HCT116 (cell line): ENCODE data around the gene HSDL2. TPM values are rescaled to one million over a fixed set of nuclear protein-coding genes. Genes with fewer than 3 reads are reported as not detected.

Experiments
- ATAC-seq: fragments of 200-7000 bp; cut with Tn5 transposase; 2 replicates; pipeline ENCODE4 v1.9.1; 2020; ENCODE audit warnings: mild to moderate bottlenecking, moderate library complexity
- BruUV-seq: library from RNA; stranded (reverse); fragments of 400-500 nt; replicated peaks from 2 replicates; lab custom pipeline; 2021; lab: Mats Ljungman, UMichigan
- CTCF ChIA-PET: fragments of 300-600 bp; sonication (Branson Sonifier 250); formaldehyde crosslinking; loops from one replicate; lab custom pipeline; 2021; ENCODE audit warnings: antibody characterized with exemption; lab: Charles Lee
- POLR2A ChIA-PET: fragments of 300-600, 350-600 bp; sonication (Branson Sonifier 250); formaldehyde crosslinking; loops from one replicate; lab custom pipeline; 2021; ENCODE audit warnings: antibody characterized with exemption; lab: Charles Lee
- RAD21 ChIA-PET, 2 experiments: fragments of 300-600 bp; sonication (Branson Sonifier 250); formaldehyde crosslinking; loops; one replicate each; lab custom pipeline; 2023; ENCODE audit warnings: low total read pairs in 2 of 2; ENCODE audit not compliant: uncharacterized antibody in 2 of 2, unreplicated experiment in 2 of 2, low non-redundant PET in 1 of 2; lab: Charles Lee
- DNase-seq: peaks from one replicate; pipeline ENCODE4 v3.0.0-alpha.2; 2010; ENCODE audit warnings: low read depth, low spot score
- H2AFZ ChIP-seq: fragments of 200-600 bp; shearing (Covaris generic), sonication (generic); 2 replicates; pipeline ENCODE4 v1.6.1; 2017; ENCODE audit warnings: low read depth, mixed run types, mixed read lengths, antibody characterized with exemption, low read length; ENCODE audit not compliant: poor library complexity, severe bottlenecking
- H3K27ac ChIP-seq: 2 replicates; pipeline ENCODE4 v1.5.1; 2012; ENCODE audit warnings: low read depth, low read length
- H3K27me3 ChIP-seq: fragments of 200-600 bp; sonication (generic); 2 replicates; pipeline ENCODE4 v1.6.1; 2016; ENCODE audit warnings: mixed run types, low read length, mixed read lengths; ENCODE audit not compliant: insufficient read depth
- H3K36me3 ChIP-seq, 2 experiments: fragments of 200-500 bp in 1 of 2; fragments of 200-600 bp in 1 of 2; sonication (Bioruptor generic) in 1 of 2; sonication (generic) in 1 of 2; 2 replicates each; pipeline versions ENCODE4 v1.5.1 to v1.6.1; 2014 to 2016; ENCODE audit warnings: low read length in 2 of 2, inconsistent platforms in 1 of 2, mixed read lengths in 1 of 2, mixed run types in 1 of 2; ENCODE audit not compliant: insufficient read depth in 2 of 2, control insufficient read depth in 1 of 2
- H3K4me1 ChIP-seq, 2 experiments: fragments of 200-600 bp in 1 of 2; sonication (generic) in 1 of 2; 2 replicates each; pipeline versions ENCODE4 v1.5.1 to v1.6.1; 2012 to 2017; ENCODE audit warnings: low read length in 2 of 2, inconsistent platforms in 1 of 2, mild to moderate bottlenecking in 1 of 2, mixed read lengths in 1 of 2, mixed run types in 1 of 2, moderate library complexity in 1 of 2; ENCODE audit not compliant: insufficient read depth in 2 of 2, control insufficient read depth in 1 of 2
- H3K4me2 ChIP-seq: fragments of 200-600 bp; sonication (generic); 2 replicates; pipeline ENCODE4 v1.6.1; 2017; ENCODE audit warnings: mixed run types, low read length, mixed read lengths
- H3K4me3 ChIP-seq, 2 experiments: fragments of 200-600 bp in 1 of 2; sonication (generic) in 1 of 2; replicated peaks in 1 of 2; 2 replicates each; pipeline ENCODE4 v1.5.1; 2011 to 2016; ENCODE audit warnings: low read length in 2 of 2, control low read depth in 1 of 2, low read depth in 1 of 2, mild to moderate bottlenecking in 1 of 2, mixed read lengths in 1 of 2, mixed run types in 1 of 2
- H3K79me2 ChIP-seq: fragments of 200-600 bp; sonication (generic); 2 replicates; pipeline ENCODE4 v1.6.1; 2017; ENCODE audit warnings: mild to moderate bottlenecking, mixed run types, low read length, moderate library complexity, mixed read lengths; ENCODE audit not compliant: insufficient read depth
- H3K9ac ChIP-seq: fragments of 200-600 bp; sonication (generic); 2 replicates; pipeline ENCODE4 v1.6.1; 2016; ENCODE audit warnings: low read length, mixed read lengths
- H3K9me2 ChIP-seq: fragments of 200-600 bp; sonication (generic), shearing (Covaris generic); 2 replicates; pipeline ENCODE4 v1.6.1; 2017; ENCODE audit warnings: mixed run types, mild to moderate bottlenecking, moderate library complexity; ENCODE audit not compliant: insufficient read depth
- H3K9me3 ChIP-seq, 2 experiments: fragments of 200-500 bp in 1 of 2; fragments of 200-600 bp in 1 of 2; sonication (Bioruptor generic) in 1 of 2; sonication (generic) in 1 of 2; 2 replicates each; pipeline ENCODE4 v1.6.1; 2014 to 2017; ENCODE audit warnings: low read length in 2 of 2, mixed read lengths in 2 of 2, inconsistent platforms in 1 of 2, low read depth in 1 of 2, mild to moderate bottlenecking in 1 of 2, mixed run types in 1 of 2, moderate library complexity in 1 of 2; ENCODE audit not compliant: control insufficient read depth in 1 of 2, insufficient read depth in 1 of 2
- H4K20me1 ChIP-seq: fragments of 200-600 bp; sonication (generic), shearing (Covaris generic); 2 replicates; pipeline ENCODE4 v1.6.1; 2017; ENCODE audit warnings: mixed run types, mild to moderate bottlenecking, moderate library complexity; ENCODE audit not compliant: insufficient read depth
- CEBPB ChIP-seq: IDR thresholded peaks from 2 replicates; pipeline ENCODE4 v1.6.1; 2012; ENCODE audit warnings: low read depth
- CTCF ChIP-seq, 3 experiments: fragments of 200-600 bp in 1 of 3; sonication (generic) in 1 of 3; IDR thresholded peaks in 2 of 3; conservative IDR thresholded peaks in 1 of 3; 2 replicates each; pipeline ENCODE4 v1.5.1; 2012 to 2017; ENCODE audit warnings: low read depth in 2 of 3, low read length in 2 of 3, antibody characterized with exemption in 1 of 3, borderline replicate concordance in 1 of 3, control low read depth in 1 of 3, mild to moderate bottlenecking in 1 of 3, mixed read lengths in 1 of 3, mixed run types in 1 of 3, moderate library complexity in 1 of 3; ENCODE audit not compliant: insufficient read depth in 1 of 3
- EGR1 ChIP-seq: IDR thresholded peaks from 2 replicates; pipeline ENCODE4 v1.6.1; 2012; ENCODE audit warnings: low read depth
- ELF1 ChIP-seq: IDR thresholded peaks from 2 replicates; pipeline ENCODE4 v1.6.1; 2012; ENCODE audit warnings: low read depth, borderline replicate concordance
- EZH2 ChIP-seq: fragments of 200-600 bp; sonication (generic); IDR thresholded peaks from 2 replicates; pipeline ENCODE4 v1.6.1; 2017; ENCODE audit warnings: antibody characterized with exemption, mixed run types
- EZH2phosphoT487 ChIP-seq: fragments of 200-600 bp; IDR thresholded peaks from 2 replicates; pipeline ENCODE4 v1.6.1; 2018; ENCODE audit warnings: antibody characterized with exemption, borderline replicate concordance
- FOSL1 ChIP-seq: IDR thresholded peaks from 2 replicates; pipeline ENCODE4 v1.6.1; 2012; ENCODE audit warnings: low read depth
- JUND ChIP-seq: IDR thresholded peaks from 2 replicates; pipeline ENCODE4 v1.6.1; 2012
- MAX ChIP-seq: IDR thresholded peaks from 2 replicates; pipeline ENCODE4 v1.6.1; 2012
- POLR2A ChIP-seq: IDR thresholded peaks from 2 replicates; pipeline ENCODE4 v1.7.0; 2011; ENCODE audit warnings: borderline replicate concordance; ENCODE audit not compliant: insufficient read depth, insufficient read length; ENCODE audit errors: extremely low read depth
- POLR2AphosphoS5 ChIP-seq: IDR thresholded peaks from 2 replicates; pipeline ENCODE4 v1.6.1; 2011; ENCODE audit warnings: mild to moderate bottlenecking, low read depth, low read length, moderate library complexity
- RAD21 ChIP-seq: IDR thresholded peaks from 2 replicates; pipeline ENCODE4 v1.6.1; 2012; ENCODE audit warnings: low read depth, mild to moderate bottlenecking
- REST ChIP-seq: IDR thresholded peaks from 2 replicates; pipeline ENCODE4 v1.6.1; 2012; ENCODE audit warnings: low read depth
- SP1 ChIP-seq: IDR thresholded peaks from 2 replicates; pipeline ENCODE4 v1.6.1; 2012; ENCODE audit warnings: low read depth
- TCF7L2 ChIP-seq: IDR thresholded peaks from 2 replicates; pipeline ENCODE4 v1.7.0; 2011; ENCODE audit warnings: borderline replicate concordance, inconsistent platforms; ENCODE audit not compliant: insufficient read depth, insufficient read length; ENCODE audit errors: extremely low read depth
- YY1 ChIP-seq: IDR thresholded peaks from 2 replicates; pipeline ENCODE4 v1.6.1; 2011; ENCODE audit warnings: low read length, low read depth, moderate library complexity, mild to moderate bottlenecking; ENCODE audit not compliant: insufficient replicate concordance; ENCODE audit errors: extremely low read depth
- ZFX ChIP-seq: fragments of 450-650 bp; IDR thresholded peaks from 2 replicates; pipeline ENCODE4 v1.6.1; 2017
- ZNF274 ChIP-seq: fragments of 200-500 bp; sonication (Bioruptor generic); IDR thresholded peaks from 2 replicates; pipeline ENCODE4 v1.6.1; 2014; ENCODE audit warnings: mild to moderate bottlenecking, low read depth, low read length, inconsistent platforms
- intact Hi-C: fragments of 100-400 bp; cut with micrococcal nuclease; formaldehyde crosslinking; loops from 2 replicates; pipeline ENCODE4 v1.10.0; 2022
- total RNA-seq: library from RNA; stranded (reverse); gene quantifications from one replicate; pipeline ENCODE4 v1.2.1, GENCODE V29; 2021; ENCODE audit not compliant: unreplicated experiment
- TF ChIP-seq, protein P1 (sequence below): IDR thresholded peaks from 2 replicates; pipeline ENCODE4 v1.6.1; 2011; ENCODE audit warnings: mild to moderate bottlenecking, low read length, moderate library complexity; ENCODE audit not compliant: insufficient replicate concordance; ENCODE audit errors: extremely low read depth

HSDL2 gene
- total RNA-seq, 1 experiment from 2014 or later: 33.9 TPM

DNA sequence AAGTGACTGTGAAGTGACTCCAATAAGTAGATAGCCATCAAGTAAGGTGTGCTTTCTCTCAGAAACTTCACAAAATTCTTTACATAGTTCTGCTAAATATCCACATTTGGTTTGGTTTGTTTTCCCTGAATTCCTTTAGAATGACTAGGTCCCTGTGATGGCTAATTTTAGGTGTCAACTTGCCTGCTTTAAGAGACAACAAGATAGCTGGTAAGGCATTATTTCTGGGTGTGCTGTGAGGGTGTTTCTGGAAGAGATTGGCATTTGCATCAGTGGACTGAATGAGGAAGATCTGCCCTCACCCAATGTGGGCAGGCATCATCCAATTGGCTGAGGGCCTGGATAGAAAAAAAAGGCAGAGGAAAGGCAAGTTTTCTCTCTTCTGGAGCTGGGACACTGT is 38.2 kb upstream of the HSDL2 start:
- Histone ChIP-seq H3K27ac (peak overlapping the region; percentile 2; the same call in 1 of the 2 replicates), H3K9me3 (no peaks in the 10 kb centered on the region), H3K36me3 (no peaks in the 10 kb centered on the region), H3K79me2 (no peaks in the 10 kb centered on the region), H3K4me3 (no peak overlapping the region), H3K27me3 (no peaks in the 10 kb centered on the region), H3K4me2 (peak overlapping the region; percentile 50), H4K20me1 (no peaks in the 10 kb centered on the region), H2AFZ (peak overlapping the region; percentile 29), H3K9me2 (no peaks in the 10 kb centered on the region)
- CTCF ChIA-PET: no interaction called here
- intact Hi-C loops: no loop called here
- no TSS peak for BruUV-seq
- DNase-seq (no peak), ATAC-seq (peak; percentile 64)
- TF ChIP-seq ZFX (no peak), ZNF274 (no peak), ELF1 (no peak), YY1 (no peak), CTCF (IDR thresholded peaks at IDR 0.05 in 2 of 3, conservative IDR thresholded peaks at IDR 0.05 in 1 of 3; ENCODE audit: borderline replicate concordance in 1 of 3, insufficient read depth in 1 of 3, low read depth in 2 of 3, low read length in 2 of 3) (no peak), EZH2 (no peak), TCF7L2 (no peak), RAD21 (no peak), POLR2AphosphoS5 (no peak), FOSL1 (no peak), EZH2phosphoT487 (no peak), REST (no peak), EGR1 (no peak), CEBPB (no peak), JUND (no peak), SP1 (no peak), MAX (no peak), POLR2A (no peak)
- TF ChIP-seq, protein P1, sequence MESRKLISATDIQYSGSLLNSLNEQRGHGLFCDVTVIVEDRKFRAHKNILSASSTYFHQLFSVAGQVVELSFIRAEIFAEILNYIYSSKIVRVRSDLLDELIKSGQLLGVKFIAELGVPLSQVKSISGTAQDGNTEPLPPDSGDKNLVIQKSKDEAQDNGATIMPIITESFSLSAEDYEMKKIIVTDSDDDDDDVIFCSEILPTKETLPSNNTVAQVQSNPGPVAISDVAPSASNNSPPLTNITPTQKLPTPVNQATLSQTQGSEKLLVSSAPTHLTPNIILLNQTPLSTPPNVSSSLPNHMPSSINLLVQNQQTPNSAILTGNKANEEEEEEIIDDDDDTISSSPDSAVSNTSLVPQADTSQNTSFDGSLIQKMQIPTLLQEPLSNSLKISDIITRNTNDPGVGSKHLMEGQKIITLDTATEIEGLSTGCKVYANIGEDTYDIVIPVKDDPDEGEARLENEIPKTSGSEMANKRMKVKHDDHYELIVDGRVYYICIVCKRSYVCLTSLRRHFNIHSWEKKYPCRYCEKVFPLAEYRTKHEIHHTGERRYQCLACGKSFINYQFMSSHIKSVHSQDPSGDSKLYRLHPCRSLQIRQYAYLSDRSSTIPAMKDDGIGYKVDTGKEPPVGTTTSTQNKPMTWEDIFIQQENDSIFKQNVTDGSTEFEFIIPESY: no peak
- TF ChIP-seq, all 23 proteins: peak for 0
- Histone ChIP-seq H3K9ac (no peak overlapping the region), H3K4me1 (peaks cover 25 to 39% of the 10 kb centered on the region in 2 experiments)
- ChIA-PET RAD21 (no interaction called here), POLR2A (no interaction called here)
